Esophagus muscularis mucosa (tissue), 3 donors: Measurements from ENCODE around the gene ADSS1.

ENCODE experiments used
- CTCF ChIP-seq, 3 experiments: fragments of 200-600 bp in 2 of 3; fragments of 450-650 bp in 1 of 3; sonication (generic) in 2 of 3; IDR thresholded peaks; one replicate each; pipeline ENCODE4 v1.5.1; 2017 to 2019; ENCODE audit warnings: antibody characterized with exemption in 3 of 3, mild to moderate bottlenecking in 2 of 3, moderate library complexity in 1 of 3
- EP300 ChIP-seq: sonication (generic); formaldehyde crosslinking; IDR thresholded peaks from one replicate; pipeline ENCODE4 v1.6.1; 2017; ENCODE audit warnings: antibody characterized with exemption

- TF ChIP-seq EP300 (no peak), CTCF (IDR thresholded peaks at IDR 0.05) (no peak)
Observed at GRCh38 chr14:104695660-104696000, 28.4 kb upstream of the ADSS1 start.
